T47D (cell line): ENCODE results near the gene POLR1D.

ENCODE experiments used
- DNase-seq, 2 experiments: peaks; one replicate each; pipeline versions ENCODE4 v3.0.0 to v3.0.0-alpha.2; 2011 to 2012; ENCODE audit warnings: low read depth in 1 of 2, low spot score in 1 of 2
- JUND ChIP-seq: IDR thresholded peaks from 2 replicates; pipeline ENCODE4 v1.6.1; 2012; ENCODE audit warnings: low read depth
- in situ Hi-C: cut with HindIII; loops from 2 replicates; pipeline ENCODE4 v1.10.0; 2016; ENCODE audit warnings: low sequenced_read_pairs, low pct_unique_long_range_greater_than_20kb

Gene POLR1D

GRCh38 chr13:27634791-27635190, 13.1 kb downstream of the POLR1D start:
- TF ChIP-seq JUND, result no peak
- in situ Hi-C loops, result no loop called here
- no peak for DNase-seq

- no peak for DNase-seq
- in situ Hi-C loops, result no loop called here
- TF ChIP-seq JUND, result no peak
These were observed 13.6 kb downstream of the POLR1D start for GRCh38 chr13:27635266-27635665.

DNA sequence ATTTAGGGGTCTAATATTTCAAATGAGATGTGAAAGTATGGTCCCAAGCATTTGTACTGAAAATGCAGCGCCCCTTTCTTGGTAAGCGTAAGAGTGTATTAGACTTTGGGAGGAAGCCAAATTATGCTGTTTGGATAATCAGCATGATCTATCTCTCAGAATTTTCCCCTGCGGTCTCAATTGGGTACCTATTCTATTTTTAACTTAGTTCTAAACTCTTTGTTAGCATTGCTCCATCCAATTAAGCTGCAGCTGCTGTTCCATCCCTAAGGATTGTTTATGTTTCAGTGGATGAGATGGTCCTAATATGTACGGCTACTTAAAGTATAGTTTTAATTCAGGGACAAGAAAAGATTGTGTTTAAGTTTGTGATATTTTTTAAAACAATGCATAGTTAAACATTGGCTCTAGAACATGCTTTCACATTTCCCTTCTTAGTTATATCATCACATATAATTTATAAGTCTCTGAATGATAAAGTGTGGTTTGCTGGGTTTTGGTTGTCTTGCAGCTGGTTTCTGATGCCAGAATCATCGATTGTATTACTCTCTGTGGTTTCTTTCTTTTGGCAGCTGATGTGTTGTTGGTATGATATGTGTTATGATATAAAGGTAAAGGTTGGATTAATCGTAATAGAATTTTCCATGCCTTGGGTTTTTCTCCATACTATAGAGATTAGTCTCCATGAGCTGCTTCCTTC, 15.0 kb downstream of the POLR1D start:
- in situ Hi-C loops, result no loop called here
- DNase-seq, result no peak
- TF ChIP-seq JUND, result no peak

GRCh38 chr13:27637289-27637626, 15.6 kb downstream of the POLR1D start:
- TF ChIP-seq JUND, result no peak
- no peak for DNase-seq
- in situ Hi-C loops, result no loop called here

- TF ChIP-seq JUND, result no peak
- in situ Hi-C loops, result no loop called here
- DNase-seq, result no peak
These were observed 16.3 kb downstream of the POLR1D start for GRCh38 chr13:27638001-27638400.

- in situ Hi-C loops, result no loop called here
- TF ChIP-seq JUND, result no peak
- no peak for DNase-seq
These were observed 16.8 kb downstream of the POLR1D start for GRCh38 chr13:27638521-27638920.

DNA sequence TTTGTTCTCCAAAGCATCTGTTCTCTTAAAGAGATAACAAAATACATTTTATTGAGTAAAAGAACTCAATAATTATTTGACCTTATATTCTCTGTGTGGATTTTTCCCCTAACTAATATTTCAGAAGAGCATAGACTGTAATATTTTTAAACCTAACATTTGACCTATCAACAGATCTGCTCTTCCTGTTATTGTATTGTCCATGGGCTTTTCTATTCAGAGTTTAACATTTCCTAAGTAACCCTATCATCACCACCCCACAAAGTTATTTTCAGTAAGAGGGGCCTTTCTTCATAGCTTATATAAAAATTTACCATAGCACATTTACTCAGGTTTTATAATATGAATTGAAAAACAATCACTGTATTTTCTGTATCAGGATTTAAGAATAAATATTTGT, 17.5 kb downstream of the POLR1D start:
- no peak for TF ChIP-seq JUND
- in situ Hi-C loops, result no loop called here
- DNase-seq, result no peak

GRCh38 chr13:27641711-27642502, 20.2 kb downstream of the POLR1D start:
- in situ Hi-C loops, result no loop called here
- no peak for DNase-seq
- TF ChIP-seq JUND, result no peak

DNA sequence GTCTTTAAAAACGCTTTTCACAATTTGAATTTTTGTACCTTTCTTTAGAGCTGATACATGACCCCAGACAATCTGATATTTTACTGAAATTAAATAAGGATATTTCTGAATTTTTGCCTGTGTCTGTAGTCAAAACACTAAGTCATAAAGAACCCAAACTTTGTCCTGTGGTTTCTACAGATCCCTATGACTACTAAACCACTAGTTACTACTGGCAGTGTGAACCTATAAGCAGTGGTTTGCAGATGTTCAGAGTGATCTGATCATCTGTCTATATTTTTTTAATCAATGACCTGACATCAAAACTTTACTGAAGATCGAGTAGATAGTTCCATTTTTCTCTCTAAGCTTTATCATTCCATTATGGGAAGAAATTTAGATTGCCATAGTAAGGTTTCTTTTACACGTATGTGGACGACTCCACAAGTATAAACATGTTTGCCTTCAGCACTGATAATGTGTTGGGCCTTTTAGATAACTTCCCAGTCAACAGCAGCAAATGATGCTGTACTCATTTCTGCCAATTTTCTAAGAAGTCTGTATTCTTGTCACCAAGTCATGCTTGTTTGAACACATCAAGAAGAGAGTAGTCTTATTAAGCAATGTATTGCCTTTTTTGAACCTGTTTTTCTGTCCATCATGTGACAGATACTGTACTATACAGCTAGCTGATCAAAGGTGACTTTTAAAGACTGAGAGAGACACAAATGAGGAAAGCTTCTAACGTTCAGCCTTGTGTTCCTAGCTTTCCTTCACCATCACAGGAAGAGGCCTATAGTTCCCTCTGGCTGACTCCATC, 21.8 kb downstream of the POLR1D start:
- in situ Hi-C loops, result no loop called here
- DNase-seq, result no peak
- no peak for TF ChIP-seq JUND

- TF ChIP-seq JUND, result no peak
- in situ Hi-C loops, result no loop called here
- no peak for DNase-seq
These were observed 22.6 kb downstream of the POLR1D start for GRCh38 chr13:27644302-27644701.

GRCh38 chr13:27650312-27650711, 28.6 kb downstream of the POLR1D start:
- no peak for TF ChIP-seq JUND
- in situ Hi-C loops, result no loop called here
- DNase-seq, result no peak

GRCh38 chr13:27654059-27654458, 32.4 kb downstream of the POLR1D start:
- no peak for DNase-seq
- no peak for TF ChIP-seq JUND
- in situ Hi-C loops, result no loop called here

DNA sequence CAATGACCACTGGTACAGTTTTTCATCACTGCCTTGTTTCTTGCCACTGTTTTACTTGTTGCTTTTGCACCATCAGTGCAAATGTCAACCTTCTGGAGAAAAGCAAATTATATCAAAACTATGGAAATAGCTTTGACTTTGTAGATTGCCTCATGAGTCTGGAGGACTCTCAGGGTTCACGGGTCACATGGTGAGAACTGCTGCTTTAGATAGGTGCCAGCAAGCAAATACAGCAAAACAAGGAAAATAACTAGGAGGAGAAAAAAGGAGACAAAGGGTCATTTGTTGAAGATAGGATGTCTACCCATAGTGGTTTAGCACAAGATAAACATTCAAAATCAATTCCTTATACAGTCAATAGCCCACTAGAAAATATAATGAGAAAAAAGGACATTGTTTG, 33.1 kb downstream of the POLR1D start:
- no peak for DNase-seq
- TF ChIP-seq JUND, result no peak
- in situ Hi-C loops, result no loop called here
